GM20431 (cell line): ENCODE data around the gene KCNT1.

ENCODE experiments used
- in situ Hi-C: fragments of 300-500 bp; cut with MseI, MboI; formaldehyde crosslinking; loops from one replicate; pipeline ENCODE4 v1.15.0; 2020; ENCODE audit warnings: low sequenced_read_pairs; ENCODE audit not compliant: unreplicated experiment

The KCNT1 gene

DNA sequence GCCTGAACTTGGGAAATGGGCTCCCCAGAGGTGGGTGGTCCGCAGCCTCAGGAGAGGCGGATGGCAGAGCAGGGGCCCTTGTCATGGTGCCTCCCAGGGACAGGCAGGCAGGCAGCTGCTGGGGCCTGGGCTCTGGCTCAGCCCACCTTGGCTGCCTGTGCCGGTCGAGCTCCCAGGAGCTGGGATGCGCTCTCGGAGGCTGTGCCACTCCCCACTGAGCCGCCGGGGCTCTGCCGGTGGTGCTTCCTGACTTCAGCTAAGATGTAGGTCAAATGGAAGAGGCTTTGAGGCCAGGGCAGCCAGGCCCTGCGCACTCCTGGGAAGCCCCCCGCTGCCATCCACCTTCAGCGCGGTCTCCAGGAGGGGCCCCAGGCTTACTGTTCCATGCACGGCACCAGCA is 41.0 kb downstream of the KCNT1 start:
- in situ Hi-C loops, result no loop called here

DNA sequence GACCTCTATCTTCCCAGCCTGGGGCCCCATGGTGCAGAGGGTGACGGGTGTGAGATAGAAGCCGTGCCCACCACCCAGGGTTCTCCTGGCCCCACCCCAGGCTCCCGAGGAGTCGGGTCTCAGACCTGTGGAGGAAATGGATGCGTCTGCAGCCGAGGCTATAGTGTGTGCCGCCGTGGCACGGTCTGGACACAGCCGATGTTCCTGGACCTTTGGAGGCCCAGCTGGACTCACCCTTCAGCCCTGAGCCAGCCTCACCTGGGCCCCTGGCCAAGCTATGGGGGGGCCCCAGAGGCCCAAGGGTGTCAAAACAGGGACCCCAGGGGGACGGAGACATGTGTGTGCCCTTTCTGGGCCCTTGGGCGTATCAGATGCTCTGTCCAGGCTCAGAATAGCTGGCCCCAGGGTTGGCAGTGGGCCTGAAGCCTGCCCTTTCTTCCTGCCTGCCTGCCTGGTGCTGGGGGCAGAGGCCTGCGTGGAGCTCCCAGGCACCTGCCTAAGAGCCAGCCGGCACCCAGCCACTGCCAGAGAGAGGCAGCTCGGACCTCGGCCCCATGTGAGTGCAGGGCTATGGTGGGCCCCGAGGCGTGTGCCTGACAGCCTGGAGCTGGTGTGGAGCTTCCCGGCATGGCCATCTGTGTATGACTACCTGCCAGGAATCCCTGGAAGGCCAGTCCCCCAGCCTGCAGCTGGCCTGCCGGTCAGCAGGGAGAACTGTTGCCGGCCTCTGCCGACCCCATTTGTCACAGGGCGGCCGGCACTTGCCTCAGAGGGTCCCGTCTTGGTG is 41.8 kb downstream of the KCNT1 start:
- in situ Hi-C loops, result no loop called here

DNA sequence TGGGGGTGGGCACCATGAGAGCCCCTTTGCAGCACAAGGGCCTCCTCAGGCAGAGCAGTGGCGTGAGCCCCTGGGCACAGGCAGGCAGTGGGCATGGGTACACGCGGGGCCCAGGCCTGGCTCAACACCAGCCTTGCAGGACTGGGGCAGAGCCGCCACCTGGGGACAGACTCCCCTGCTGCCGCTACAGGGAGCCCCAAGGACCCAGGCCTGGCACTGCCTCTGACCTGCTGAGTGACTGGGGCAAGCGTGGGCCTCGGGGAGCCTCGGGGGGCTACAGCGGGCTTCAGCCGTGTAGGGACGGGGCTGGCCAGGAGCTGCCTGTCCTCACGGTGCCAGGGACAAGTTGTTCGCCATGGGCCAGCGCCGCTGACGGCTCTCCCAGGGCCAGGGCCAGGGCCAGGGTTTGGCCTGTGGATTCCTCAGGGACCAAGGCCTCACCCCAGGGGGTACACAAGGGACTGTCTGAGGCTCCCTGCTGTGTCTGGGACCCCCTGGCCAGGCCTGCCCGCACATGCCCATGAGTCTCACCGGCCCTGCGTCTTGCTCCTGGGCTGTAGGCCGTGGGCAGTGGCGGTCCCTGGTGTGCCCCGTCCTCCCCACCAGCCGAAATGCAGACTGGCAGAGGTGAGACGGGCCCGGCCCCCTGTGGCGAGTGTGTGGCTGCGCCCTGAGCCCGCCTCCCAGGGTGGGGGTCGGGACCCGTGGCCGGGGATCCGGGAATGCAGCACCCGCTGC is 42.5 kb downstream of the KCNT1 start:
- in situ Hi-C loops, result no loop called here

DNA sequence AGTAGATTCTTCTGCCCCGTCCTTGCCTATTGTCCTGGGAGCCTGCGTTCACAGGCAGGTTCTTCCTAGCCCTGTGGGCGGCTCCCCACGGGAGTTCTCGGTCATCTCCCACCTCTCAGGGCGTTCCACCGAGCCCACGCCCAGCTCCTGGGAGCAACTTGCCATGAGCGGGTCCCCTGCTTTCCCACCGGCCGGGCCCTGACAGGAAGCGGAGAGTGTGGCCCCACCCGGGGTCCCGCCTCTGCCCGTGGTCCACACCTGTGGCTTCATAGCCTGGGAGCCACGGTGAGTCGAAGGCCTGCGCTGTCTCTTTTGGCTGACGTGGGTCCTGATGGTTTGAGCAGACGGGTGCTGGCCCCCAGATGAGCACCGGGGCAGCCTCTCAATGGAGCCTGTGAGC is 43.2 kb downstream of the KCNT1 start:
- in situ Hi-C loops, result no loop called here

DNA sequence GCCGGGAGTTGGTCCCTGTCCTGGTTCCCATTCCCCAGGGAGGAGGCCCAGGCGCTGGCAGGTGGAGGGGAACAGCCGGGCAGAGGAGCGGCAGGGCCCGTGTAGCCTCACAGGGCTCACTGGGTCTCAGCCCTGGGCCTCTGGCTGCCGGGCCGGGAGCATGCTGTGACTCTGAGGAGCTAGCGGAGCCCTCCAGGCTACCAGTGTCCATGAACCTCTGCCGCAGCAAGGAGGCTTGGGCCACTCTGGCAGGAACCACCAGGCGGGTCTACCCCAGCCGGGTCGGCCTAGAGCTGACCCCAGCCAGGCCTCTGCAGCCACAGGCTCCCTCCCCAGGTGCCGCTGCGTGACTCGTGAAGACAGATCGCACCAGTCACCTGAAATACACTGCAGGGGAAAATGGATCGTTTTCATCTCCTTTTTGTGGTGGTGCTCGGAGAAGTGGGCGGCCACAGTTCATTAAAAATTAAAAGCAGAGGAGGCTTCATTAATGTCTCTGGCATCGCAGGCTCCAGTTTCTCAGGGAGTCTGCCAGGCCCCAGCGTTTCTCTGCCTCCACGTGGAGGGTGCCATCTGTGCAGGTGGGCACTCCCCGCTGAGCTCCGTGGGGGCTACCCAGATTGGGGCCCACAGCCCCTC is 43.8 kb downstream of the KCNT1 start:
- in situ Hi-C loops, result no loop called here

DNA sequence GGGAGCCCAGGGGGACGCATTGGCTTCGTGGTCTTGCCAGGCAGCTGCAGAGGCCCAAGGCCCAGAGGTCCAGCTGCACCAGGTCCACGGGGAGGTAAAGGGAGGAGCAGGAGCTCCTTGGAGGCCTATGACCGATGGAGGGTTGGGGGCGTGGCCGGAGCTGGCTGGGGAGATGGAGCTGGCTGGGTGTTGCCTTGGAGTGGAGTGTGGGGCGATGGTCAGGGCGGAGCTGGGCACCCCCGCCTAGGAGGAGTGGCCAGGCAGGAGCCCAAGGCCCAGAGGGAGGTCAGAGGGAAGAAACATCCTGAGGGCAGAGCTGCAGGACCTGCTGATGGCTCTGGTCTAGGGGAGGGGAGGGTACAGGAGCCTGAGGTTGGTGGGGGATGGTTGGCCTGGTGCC is 44.6 kb downstream of the KCNT1 start:
- in situ Hi-C loops, result no loop called here

DNA sequence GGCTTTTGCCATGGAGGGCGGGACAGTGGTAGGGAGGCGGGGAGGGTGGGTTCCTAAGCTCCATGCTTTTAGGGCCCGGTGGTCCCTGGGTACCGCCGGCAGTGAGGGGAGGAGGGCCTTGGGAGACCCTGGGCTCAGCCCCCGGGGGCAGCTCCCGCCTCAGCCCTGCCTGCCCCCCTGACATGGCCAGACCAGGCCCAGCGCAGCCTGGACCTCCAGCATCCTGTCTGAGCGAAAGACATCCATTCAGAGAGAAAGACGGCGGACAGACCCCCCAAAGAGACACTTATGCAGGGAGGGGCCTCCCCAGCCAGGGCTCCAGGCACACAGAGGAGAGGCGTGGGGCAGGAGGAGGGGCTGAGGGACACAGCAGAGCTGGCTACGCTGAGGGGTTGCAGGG is 45.3 kb downstream of the KCNT1 start:
- in situ Hi-C loops, result no loop called here

DNA sequence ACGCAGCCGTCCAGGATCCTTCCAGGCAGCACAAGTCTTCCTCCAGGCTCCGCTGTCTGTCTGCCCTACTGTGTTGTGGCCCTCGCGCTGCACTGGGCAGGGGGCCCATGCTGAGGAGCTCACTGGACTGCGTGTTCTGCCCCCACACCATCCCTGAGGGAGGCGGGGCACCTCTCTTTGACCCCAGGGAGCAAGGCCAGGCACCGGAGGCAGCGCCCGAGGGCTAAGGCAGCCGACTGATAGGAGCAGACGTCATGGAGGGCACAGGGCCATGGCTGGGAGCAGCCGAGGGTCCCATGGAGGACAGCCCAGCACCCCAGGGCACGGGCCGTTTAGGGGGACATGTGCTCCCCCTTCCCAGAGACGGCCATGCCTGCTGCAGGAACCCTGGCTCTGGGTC is 46.7 kb downstream of the KCNT1 start:
- in situ Hi-C loops, result no loop called here

DNA sequence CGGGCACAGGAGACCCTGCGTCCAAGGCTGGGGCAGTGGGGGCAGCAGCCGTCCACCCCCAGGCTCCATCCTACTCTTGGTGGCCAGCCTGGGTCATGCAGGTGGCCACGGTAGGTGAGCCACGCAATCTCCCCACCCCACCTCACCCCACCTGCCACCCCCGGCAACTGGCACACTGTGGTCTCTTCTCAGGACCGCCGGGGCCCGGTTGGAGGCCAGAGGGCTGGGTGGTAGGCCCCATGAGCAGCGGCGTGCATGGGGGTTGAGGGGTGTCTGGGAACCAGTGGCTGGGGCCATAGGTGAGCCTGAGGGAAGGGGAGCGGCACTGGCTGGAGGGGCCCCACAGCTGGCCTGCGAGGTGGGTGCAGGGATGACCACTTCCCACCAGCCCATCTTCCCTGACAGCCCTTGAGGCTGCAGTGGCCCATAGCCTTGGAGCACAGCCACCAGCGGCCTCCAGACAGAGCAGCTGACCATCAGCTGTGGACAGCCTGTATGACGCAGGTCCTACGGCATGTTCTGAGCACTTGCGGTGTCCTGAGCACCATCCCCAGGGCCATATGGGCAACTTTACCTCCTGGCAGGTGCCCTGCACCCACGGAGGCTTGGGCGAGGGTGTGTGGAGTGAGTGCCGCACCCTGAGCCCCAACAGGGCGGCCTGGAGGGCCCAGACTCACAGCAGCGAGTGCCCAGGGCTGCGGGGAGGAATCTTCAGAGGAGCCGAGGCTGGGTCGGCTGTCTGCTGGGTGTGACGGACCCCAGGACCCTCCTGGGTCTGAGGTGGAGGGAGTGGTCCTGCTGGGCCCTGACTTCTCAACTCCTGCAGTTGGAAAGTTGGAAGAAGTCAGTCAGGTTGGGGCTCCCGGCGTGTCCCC is 47.4 kb downstream of the KCNT1 start:
- in situ Hi-C loops, result no loop called here

DNA sequence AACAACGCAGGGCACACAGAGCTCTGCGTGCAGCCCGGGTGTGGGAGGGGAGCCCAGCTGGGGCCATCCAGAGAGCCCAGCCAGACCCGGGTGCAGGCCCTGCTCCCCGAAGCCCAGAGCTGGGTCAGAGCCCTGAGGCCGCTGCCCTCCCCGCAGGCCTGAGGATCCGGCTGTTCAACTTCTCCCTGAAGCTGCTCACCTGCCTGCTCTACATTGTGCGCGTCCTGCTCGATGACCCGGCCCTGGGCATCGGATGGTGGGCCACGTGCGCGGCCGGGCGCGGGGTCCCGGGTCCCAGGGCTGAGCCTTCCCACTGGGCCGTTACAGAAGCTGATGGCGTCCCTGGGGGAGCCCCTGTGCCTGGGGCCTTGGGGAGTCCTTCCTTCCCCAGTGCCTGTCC is 48.8 kb downstream of the KCNT1 start:
- in situ Hi-C loops, result no loop called here

DNA sequence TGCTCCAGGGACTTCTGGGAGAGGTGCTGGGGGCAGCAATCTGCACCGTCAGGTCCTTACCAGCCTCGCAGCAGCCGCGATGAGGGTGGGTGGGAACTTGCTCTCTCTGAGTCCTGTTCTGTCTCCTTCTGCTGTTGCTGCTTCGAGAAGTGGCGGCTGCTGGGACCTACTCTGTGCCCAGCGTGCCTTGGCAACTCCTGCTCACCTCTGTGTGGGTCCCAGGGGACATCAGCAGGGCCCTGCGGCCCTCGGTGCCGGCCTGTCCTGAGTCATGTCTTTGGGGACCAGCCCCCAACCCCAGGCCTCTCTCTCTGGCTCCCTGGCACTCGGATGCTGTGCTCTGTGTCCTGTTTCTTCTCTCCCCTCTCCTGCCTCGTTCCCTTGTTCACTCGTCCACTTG is 49.5 kb downstream of the KCNT1 start:
- in situ Hi-C loops, result no loop called here

DNA sequence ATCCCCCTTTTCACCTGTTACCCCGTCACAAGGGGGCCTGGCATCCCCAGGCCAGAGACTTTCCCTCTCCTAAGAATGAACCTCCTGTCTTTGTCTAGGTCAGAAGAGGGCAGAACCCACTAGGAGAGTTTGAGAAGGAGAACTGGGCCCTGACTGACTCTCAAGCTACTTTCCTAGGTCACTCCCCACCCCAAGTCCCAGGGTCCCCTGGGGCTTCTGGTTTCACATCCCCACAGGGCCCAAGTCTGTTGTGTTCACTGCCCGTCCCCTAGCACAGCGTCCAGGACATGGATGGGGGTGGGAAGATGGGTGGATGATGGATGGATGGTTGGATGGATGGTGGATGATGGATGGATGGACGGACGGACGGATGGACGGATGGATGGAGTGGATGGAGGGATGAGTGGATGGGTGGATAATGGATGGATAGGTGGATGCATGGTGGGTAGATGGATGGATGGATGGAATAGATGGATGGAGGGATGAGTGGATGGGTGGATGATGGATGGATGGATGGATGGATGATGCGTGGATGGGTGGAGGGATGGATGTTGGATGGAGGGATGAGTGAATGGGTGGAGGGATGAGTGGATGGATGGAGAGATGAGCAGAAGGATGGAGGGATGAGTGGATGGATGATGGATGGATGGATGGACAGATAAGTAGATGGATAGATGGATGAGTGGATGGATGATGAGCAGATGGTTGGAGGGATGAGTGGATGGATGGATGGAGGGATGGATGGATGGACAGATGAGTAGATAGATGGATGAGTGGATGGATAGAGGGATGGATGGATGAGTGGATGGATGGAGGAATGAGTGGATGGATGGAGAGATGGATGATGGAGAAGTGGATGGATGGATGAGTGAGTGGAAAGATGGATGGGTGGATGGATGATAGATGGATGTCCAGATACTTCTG is 50.6 kb downstream of the KCNT1 start:
- in situ Hi-C loops, result no loop called here

DNA sequence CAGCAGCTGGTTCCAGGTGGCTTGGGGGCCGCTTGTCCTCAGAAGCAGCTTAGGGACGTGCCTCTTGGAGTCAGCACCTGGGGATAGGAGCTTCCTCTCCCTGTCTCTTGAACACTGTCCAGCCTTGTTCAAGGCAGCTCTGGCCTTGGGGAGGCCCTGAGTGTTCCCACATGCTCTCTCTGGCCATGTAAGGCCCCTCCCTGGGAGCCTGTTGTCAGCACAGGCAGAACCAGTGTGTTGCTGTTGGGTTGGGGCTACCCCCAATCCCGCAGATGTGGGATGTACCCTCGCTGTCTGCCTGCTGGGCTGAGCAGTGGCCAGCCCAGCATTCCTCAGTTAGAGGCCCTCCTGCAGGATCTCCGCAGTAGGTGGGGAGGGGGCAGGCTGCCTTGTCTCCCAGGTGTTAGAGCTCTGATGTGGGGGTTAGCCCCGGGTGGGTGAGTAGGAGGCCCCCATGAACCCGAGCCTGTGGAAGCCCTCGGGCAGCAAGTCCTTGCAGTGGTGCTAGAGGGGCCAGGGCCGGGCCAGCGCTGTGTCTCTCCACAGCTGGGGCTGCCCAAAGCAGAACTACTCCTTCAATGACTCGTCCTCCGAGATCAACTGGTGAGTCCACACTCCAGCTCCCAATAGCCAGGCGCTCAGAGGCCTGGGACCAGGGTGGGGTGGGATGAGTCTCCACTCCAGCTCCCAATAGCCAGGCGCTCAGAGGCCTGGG is 51.6 kb downstream of the KCNT1 start:
- in situ Hi-C loops, result no loop called here

DNA sequence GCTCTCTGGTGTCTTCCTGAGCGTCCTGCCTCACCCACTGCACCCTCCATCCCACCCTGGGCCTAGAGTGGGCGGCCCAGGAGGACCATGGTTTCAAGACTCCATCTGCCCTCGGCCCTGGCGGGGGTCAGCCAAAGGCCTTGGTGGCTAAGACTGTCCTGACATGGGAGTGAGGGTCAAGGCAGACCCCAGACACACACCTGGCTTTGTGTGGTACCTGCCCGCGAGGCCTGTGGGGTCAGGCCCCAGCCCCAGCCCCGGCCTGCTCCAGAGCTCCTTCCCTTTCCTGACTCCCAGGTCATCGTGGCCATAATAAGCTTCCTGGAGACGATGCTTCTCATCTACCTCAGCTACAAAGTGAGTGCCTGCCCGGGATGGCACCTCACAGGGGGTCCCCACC is 54.6 kb downstream of the KCNT1 start:
- in situ Hi-C loops, result no loop called here

DNA sequence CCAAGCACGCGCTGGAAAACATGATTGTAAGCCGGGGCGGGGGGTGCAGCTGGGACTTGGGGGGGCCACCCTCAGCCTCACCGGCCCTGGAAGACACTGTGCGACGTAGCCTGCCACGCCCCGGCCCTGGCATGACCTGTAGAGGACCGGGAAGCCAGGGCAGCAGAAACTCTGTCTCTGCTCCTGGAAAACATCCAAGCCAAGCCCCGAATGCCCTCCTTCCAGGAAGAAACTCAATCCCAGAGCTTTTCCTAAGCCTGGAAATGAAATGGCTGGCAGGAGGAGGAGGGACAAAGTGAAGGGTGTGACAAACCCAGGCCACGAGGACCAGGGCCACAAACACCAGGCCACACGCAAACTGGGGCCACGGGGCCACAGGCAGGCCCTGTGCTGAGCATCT is 55.4 kb downstream of the KCNT1 start:
- in situ Hi-C loops, result no loop called here

DNA sequence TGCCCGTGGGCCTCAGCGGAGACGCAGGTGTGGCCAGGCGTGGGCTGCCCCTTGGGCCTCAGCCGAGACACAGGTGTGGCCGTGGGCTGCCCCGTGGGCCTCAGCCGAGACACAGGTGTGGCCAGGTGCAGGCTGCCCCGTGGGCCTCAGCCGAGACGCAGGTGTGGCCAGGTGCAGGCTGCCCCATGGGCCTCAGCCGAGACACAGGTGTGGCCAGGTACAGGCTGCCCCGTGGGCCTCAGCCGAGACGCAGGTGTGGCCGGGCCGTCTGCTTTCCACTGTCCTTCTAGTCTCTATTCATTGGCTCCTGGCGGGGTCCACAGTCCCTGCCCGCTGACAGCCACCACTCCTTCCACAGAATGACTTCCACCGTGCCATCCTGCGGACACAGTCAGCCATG is 56.1 kb downstream of the KCNT1 start:
- in situ Hi-C loops, result no loop called here

DNA sequence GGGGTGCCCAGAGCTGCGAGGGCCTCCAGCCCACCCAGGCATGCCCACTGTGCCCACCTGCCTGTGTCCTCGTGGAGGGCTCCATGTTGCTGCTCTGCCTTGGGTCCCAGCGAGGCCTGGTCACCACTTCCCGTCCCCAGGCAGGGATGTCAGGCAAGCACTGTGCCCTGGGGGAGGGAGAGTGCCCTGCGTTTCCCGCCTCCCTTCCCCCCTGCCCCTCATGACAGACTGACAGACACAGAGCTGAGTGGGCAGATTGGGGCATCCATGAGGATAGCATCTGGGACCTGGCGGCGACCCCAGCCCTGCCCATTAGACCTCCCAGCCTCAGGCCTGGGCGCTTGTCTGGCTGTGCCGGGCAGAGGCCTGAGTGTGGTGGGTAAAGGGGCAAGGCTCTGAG is 56.9 kb downstream of the KCNT1 start:
- in situ Hi-C loops, result no loop called here

DNA sequence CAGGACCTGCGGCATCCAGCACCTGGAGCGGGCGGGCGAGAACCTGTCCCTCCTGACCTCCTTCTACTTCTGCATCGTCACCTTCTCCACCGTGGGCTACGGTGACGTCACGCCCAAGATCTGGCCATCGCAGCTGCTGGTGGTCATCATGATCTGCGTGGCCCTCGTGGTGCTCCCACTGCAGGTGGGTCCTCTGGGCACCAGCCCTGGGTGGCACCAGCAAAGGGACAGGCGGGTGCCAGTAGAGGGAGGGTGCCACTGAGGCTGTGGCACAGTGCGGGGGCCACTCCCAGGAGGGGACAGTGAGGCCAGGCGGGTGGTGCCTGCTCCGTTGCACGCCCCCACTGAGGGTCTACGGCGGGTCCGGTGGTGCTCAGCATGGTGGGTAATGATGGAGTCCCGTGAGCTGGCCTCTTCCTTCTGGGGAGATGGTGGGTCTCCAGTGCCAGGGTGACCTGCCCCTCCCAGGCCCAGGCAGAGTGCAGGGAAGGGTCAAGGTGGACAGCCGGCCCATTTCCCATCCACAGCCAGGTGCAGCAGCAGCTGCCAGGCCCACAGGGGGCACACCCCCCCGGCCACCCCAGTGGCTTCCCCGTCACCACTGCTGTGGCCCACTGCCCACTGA is 57.8 kb downstream of the KCNT1 start:
- in situ Hi-C loops, result no loop called here
